ENCODE measurements around the gene ID3.
A peak's percentile ranks its signal among the peaks of the same experiment; 100 is the strongest.
"Not testable (repeated sequence)": the region's sequence is repeated elsewhere in the genome, so short reads cannot be mapped to it uniquely, and the experiment has no call there.

Gene ID3

DNA sequence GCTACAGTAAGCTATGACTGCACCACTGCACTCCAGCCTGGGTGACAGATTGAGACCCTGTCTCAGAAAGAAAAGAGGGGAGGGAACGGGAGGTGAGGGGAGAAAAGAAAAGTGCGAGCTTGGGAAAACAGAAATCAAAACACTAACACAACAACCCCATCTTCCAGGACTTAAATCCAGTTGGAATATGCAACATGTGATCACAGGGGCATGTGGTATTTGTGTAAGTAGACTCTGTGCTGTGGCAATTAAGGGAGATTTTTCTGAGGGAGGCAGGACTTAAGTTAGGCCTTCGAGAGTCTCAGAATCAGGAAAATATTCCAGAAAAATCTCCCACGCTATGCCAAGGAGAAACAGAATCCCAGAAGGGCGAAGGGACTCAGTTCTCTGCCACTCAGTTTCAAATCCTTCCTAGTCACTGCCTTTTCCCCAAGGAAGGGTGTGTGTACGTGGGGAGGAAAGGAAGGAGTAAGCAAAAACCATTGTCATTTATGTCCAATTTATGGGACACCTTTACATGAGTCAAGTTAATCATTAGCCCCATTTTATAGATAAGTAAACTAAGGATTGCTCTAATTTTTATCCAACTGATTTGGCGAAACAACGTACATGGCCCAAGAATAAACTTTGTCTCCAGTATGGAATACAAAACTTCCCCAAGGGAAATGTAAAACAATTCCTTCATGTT, 12.3 kb downstream of the ID3 start:
- no peak for DNase-seq (ENCODE audit: low read depth)

DNA sequence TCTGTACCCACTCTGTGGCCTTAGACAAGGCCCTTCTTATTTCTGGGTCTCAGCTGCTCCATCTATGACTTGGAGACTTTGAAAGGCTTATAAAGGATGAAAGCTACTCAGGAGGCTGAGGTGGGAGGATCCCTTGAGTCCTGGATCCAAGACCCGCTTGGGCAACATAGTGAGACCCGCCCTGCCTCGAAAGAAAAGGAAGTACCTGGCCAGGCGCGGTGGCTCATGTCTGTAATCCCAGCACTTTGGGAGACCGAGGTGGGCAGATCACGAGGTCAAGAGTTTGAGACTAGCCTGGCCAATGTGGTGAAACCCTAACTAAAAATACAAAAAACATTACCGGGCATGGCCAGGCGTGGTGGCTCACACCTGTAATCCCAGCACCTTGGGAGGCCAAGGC, 13.4 kb downstream of the ID3 start:
- DNase-seq (ENCODE audit: low read depth): no peak

- DNase-seq (ENCODE audit: low read depth): peak; percentile 51
Observed at GRCh38 chr1:23544444-23545389, 14.6 kb downstream of the ID3 start.

GRCh38 chr1:23543707-23544443, 15.4 kb downstream of the ID3 start:
- DNase-seq (ENCODE audit: low read depth): no peak

- not testable (repeated sequence) for DNase-seq (ENCODE audit: low read depth)
Observed at GRCh38 chr1:23542940-23543339, 16.4 kb downstream of the ID3 start.

DNA sequence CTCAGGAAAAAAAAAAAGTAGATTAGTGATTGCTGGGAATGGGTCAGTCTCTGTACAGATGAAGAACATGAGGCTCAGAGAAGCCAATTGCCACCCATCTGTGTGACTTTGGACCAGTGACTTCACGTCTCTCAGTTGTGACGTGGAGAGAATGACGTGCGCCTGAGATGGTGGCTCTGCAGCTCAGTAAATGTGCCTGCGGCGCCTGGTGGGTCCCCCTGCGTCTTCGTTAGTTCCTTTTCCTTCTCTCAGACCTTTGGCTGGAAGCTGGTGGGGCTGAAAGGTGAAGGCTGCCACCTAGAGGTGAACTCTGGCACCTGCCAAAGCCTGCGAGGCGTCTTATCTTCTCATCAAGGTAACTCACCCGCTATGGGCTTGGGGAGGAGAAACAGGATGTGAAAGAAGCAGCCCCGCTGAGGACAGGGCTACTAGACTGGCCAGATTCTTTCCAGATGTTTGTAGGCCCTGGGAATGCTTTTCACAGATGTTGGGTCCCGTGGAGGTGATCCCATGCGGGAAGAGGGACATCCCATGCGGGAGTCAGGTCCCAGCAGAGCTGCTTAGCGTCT, 19.5 kb downstream of the ID3 start:
- DNase-seq (ENCODE audit: low read depth): peak; percentile 79

GRCh38 chr1:23537296-23537973, 21.9 kb downstream of the ID3 start:
- no peak for DNase-seq (ENCODE audit: low read depth)

GRCh38 chr1:23533246-23534023, 25.9 kb downstream of the ID3 start:
- DNase-seq (ENCODE audit: low read depth): no peak

- no peak for DNase-seq (ENCODE audit: low read depth)
Observed at GRCh38 chr1:23531562-23532094, 27.7 kb downstream of the ID3 start.

DNA sequence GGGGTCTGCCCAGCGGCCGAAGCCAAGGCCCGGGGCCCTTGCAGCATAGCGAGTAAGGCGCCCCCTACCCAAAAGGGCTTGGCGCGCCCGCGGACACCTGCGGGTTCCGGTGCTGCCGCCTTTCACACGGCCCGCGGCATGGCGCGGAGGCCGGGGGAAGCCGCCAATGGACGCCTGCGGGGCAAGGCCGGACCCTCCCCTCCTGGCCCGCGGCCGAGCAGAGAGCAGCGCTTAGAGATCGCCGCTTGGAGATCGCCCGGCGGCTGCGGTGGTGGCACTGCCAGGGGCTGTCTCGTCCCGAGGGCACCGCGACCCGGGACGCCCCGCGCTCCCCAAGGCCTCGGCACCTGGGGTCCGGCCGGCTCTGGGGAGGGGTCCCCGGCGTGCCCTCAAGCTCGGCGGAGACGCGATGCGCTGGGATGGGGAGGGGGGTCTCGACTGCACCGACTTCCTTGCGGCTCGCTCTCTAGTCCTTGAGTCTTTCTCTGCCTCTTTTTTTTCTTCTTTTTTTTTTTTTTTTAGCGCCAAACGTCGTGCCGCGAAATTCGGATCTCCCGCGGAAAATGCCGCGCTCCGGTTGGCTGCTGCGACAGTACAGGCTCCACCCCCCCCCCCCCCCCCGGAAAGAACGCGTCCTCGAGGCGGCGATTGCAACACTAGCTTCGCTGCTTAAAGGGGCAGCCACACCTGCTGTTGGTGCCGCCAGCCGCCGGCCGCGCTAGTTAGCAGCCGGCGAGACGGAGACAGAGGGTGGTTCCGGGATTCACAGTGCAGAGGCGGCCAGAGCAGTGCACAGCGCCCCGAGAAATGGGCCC, 28.3 kb downstream of the ID3 start, which contains the start of gene E2F2:
E2F2 (minus strand) TSS at position 487 of the 815 bp plus-strand sequence; CDS start at position 47, 440 bp downstream.
- DNase-seq (ENCODE audit: low read depth): peak; percentile 62

DNA sequence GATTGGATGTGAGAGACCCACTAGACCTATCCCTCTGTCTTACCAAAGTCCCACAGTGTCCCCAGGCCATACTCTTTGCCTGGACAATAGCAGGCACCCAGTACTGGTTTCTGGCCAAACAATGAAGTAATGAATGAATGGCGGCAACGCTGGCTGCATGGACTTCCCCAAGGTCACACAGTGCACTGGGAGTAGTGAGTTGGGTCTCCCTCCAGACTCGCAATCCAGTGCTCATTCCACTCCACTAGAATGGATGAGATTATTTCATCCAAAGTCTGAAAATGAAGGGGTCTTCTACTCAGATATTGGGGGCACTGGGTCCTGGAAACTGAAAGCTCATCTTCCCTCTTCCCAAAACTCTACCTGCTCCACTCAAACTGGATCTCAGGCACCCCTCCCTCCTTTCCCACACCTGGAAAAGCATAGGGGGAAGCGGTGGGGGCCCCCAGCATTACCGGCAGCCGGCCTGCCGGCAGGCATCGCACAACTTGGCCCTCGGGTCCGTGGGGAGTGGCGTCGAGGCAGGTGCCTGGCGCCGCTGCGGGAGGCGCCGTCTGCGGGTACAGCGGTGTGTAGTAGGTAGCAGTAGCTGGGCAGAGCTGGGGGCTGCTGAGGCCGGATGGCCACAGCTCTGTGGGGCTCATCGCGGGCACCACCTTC, 29.1 kb downstream of the ID3 start:
- DNase-seq (ENCODE audit: low read depth): no peak

- no peak for DNase-seq (ENCODE audit: low read depth)
Observed at GRCh38 chr1:23529146-23530086, 29.9 kb downstream of the ID3 start.

DNA sequence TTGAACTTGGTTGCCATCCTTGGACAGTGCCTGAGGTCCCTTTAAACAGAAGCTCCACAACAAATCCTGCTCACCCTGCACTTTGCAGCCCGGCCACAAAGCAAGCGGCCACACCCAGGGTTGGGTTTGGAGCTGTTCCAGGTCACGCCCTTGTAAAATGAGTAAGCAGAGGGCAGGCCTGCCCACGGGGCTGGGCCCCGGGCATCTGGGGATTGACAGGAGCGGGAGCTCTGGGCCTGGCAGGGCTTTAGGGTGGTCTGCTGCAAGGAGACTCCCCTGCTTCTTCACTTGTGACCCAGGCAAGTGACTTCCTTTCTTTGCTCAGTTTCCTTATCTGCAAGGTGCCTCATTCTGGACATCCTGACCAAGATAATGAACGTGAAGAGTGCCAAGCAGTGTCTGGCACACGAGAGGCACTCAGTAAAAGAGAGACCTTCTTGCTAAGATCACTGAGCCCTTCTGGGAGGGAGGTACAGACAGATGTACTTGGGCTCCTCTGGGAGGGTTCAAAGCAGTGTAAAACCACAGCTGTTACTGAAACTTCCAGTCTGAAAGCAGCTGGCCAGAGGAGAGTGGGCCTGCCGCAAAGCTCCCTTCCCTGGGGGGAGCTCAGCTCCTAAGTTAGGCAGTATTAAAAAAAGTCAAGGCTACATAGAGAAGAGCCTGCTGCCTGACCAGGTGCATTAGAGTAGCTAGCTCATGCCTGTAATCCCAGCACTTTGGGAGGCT, 30.9 kb downstream of the ID3 start:
- DNase-seq (ENCODE audit: low read depth): peak; percentile 68

DNA sequence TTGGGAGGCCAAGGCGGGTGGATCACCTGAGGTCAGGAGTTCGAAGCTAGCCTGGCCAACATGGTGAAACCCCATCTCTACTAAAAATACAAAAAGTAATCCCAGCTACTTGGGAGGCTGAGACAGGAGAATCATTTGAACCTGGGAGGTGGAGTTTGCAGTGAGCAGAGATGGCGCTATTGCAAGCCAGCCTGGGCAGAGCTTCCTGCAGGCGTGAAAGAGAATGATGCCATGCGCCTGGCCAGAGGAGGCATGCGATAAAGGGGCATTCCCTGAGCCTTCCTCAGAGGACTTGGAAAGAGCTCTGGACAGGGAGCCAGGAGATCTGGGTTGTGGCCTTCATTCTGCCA, 31.4 kb downstream of the ID3 start:
- DNase-seq (ENCODE audit: low read depth): no peak

DNA sequence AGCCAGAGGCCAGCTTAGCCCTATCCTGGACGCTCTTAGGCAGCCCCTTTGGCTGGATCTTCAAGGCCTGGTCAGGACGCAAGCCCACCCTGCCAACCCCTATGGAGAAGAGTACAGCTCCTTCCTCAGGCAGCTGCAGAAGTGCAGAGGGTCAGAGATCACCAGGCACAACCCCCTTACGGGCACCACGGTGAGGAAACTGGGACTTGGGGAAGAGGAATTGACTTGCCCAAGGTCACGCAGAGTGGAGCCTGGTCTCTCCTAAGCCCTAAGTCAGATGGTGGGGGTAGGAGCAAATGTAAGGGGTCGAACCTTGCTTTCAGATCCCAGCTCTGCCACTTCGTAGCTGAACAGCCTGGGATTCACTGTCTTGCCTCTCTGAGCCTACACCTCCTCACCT, 31.9 kb downstream of the ID3 start:
- no peak for DNase-seq (ENCODE audit: low read depth)

- no peak for DNase-seq (ENCODE audit: low read depth)
Observed at GRCh38 chr1:23526329-23527041, 32.8 kb downstream of the ID3 start.

Data from stimulated activated CD8-positive, alpha-beta memory T cell treated with anti-CD3 and anti-CD28 coated beads, Interleukin-7, amount 100 ng/mL, for 24 hours (primary cell).